Skeletal muscle tissue (tissue), 4 donors: ENCODE results near the gene GJC2. TPM values are rescaled to one million over a fixed set of nuclear protein-coding genes. Genes with fewer than 3 reads are reported as not detected.

ENCODE experiments used
- H3K27ac ChIP-seq: one replicate; pipeline ENCODE4 v1.7.0; 2013; ENCODE audit warnings: mild to moderate bottlenecking, low read depth, low read length, inconsistent platforms
- H3K27me3 ChIP-seq, 3 donors: one replicate each; pipeline ENCODE4 v1.7.0; 2013; ENCODE audit warnings: low read length in 3 of 3; ENCODE audit not compliant: control insufficient read depth in 3 of 3, insufficient read depth in 3 of 3
- H3K36me3 ChIP-seq, 3 donors: one replicate each; pipeline ENCODE4 v1.7.0; 2013; ENCODE audit warnings: low read length in 3 of 3; ENCODE audit not compliant: control insufficient read depth in 3 of 3, insufficient read depth in 3 of 3
- H3K4me1 ChIP-seq, 3 donors: one replicate each; pipeline ENCODE4 v1.7.0; 2013; ENCODE audit warnings: low read length in 3 of 3, mild to moderate bottlenecking in 3 of 3; ENCODE audit not compliant: control insufficient read depth in 3 of 3, insufficient read depth in 3 of 3
- H3K4me3 ChIP-seq, 3 donors: one replicate each; pipeline ENCODE4 v1.7.0; 2013; ENCODE audit warnings: low read length in 3 of 3
- H3K9ac ChIP-seq, 3 donors: one replicate each; pipeline ENCODE4 v1.7.0; 2013; ENCODE audit warnings: low read length in 3 of 3, mild to moderate bottlenecking in 3 of 3, moderate library complexity in 2 of 3, low read depth in 1 of 3
- H3K9me3 ChIP-seq, 3 donors: one replicate each; pipeline ENCODE4 v1.7.0; 2013; ENCODE audit warnings: low read length in 3 of 3; ENCODE audit not compliant: control insufficient read depth in 3 of 3
- total RNA-seq: library from RNA; depleted of rRNA; stranded (reverse); fragments of >200 nt; gene quantifications from one replicate; pipeline ENCODE4 v1.2.3, GENCODE V29; 2014
- donor health status: Osteomylitis.

The GJC2 gene
- total RNA-seq, 1 donor from 2014 or later, result 1.6 TPM

GRCh38 chr1:228131766-228132165 lies 18.0 kb upstream of the GJC2 start:
- peaks cover 4 to 5% (median 4%) of the 10 kb centered on the region in 3 donors for H3K4me1 ChIP-seq
- no peaks in the 10 kb centered on the region for H3K36me3 ChIP-seq
- H3K9me3 ChIP-seq, result no peaks in the 10 kb centered on the region
- H3K27me3 ChIP-seq, result peaks cover 0 to 4% (median 0%) of the 10 kb centered on the region in 3 donors
- no peak overlapping the region for H3K27ac ChIP-seq
- H3K9ac ChIP-seq, result no peak overlapping the region
- no peak overlapping the region for H3K4me3 ChIP-seq

GRCh38 chr1:228134591-228134990 lies 15.1 kb upstream of the GJC2 start:
- H3K9ac ChIP-seq, result no peak overlapping the region
- peaks cover 5 to 6% (median 6%) of the 10 kb centered on the region in 3 donors for H3K4me1 ChIP-seq
- peaks cover 0 to 4% (median 0%) of the 10 kb centered on the region in 3 donors for H3K27me3 ChIP-seq
- no peak overlapping the region for H3K27ac ChIP-seq
- no peaks in the 10 kb centered on the region for H3K36me3 ChIP-seq
- no peak overlapping the region for H3K4me3 ChIP-seq
- H3K9me3 ChIP-seq, result no peaks in the 10 kb centered on the region

- Histone ChIP-seq H3K27ac (no peak overlapping the region), H3K4me1 (peaks cover 14 to 22% (median 15%) of the 10 kb centered on the region in 3 donors), H3K27me3 (peaks cover 0 to 4% (median 0%) of the 10 kb centered on the region in 3 donors), H3K9me3 (no peaks in the 10 kb centered on the region), H3K4me3 (no peak overlapping the region), H3K36me3 (no peaks in the 10 kb centered on the region), H3K9ac (no peak overlapping the region)
These were observed 12.8 kb upstream of the GJC2 start for GRCh38 chr1:228136901-228137300.

- Histone ChIP-seq H3K4me1 (peaks cover 38 to 48% (median 40%) of the 10 kb centered on the region in 3 donors), H3K36me3 (no peaks in the 10 kb centered on the region), H3K9me3 (no peaks in the 10 kb centered on the region), H3K27ac (peak overlapping the region; percentile 96), H3K4me3 (peak overlapping the region; percentile 88 to 94 (median 94)), H3K9ac (peak overlapping the region; percentile 65 to 99 (median 95)), H3K27me3 (peaks cover 0 to 4% (median 0%) of the 10 kb centered on the region in 3 donors)
These were observed 10.3 kb upstream of the GJC2 start for GRCh38 chr1:228139406-228139930.

GRCh38 chr1:228139931-228140723 lies 9.6 kb upstream of the GJC2 start, which contains the start of gene GUK1:
Gene GUK1 (plus strand): TSS chr1:228140279. CDS start chr1:228140303, 24 bp downstream.
- Histone ChIP-seq H3K9me3 (no peaks in the 10 kb centered on the region), H3K27ac (peak within 1 kb of the TSS; percentile 96), H3K4me1 (peaks cover 38 to 51% (median 42%) of the 10 kb centered on the region in 3 donors), H3K4me3 (peak within 1 kb of the TSS; percentile 88 to 94 (median 94)), H3K36me3 (no peaks in the 10 kb centered on the region), H3K27me3 (no peaks in the 10 kb centered on the region), H3K9ac (peak within 1 kb of the TSS; percentile 92 to 99 (median 95))

- peak overlapping the region; percentile 88 to 94 (median 94) for H3K4me3 ChIP-seq
- no peaks in the 10 kb centered on the region for H3K9me3 ChIP-seq
- H3K27ac ChIP-seq, result peak overlapping the region; percentile 96
- peaks cover 38 to 54% (median 42%) of the 10 kb centered on the region in 3 donors for H3K4me1 ChIP-seq
- peak overlapping the region; percentile 92 to 99 (median 95) for H3K9ac ChIP-seq
- H3K27me3 ChIP-seq, result no peaks in the 10 kb centered on the region
- H3K36me3 ChIP-seq, result peaks cover 4 to 5% (median 5%) of the 10 kb centered on the region in 3 donors
These were observed 9.0 kb upstream of the GJC2 start for GRCh38 chr1:228140724-228141225.

GRCh38 chr1:228141226-228142044 lies 8.3 kb upstream of the GJC2 start:
- Histone ChIP-seq H3K4me3 (peak overlapping the region; percentile 88 to 94 (median 94)), H3K9me3 (no peaks in the 10 kb centered on the region), H3K36me3 (peaks cover 8 to 9% (median 9%) of the 10 kb centered on the region in 3 donors), H3K27me3 (no peaks in the 10 kb centered on the region), H3K4me1 (peaks cover 38 to 54% (median 42%) of the 10 kb centered on the region in 3 donors), H3K9ac (peak overlapping the region; percentile 92 to 99 (median 95)), H3K27ac (peak overlapping the region; percentile 96)

GRCh38 chr1:228142155-228142691 lies 7.5 kb upstream of the GJC2 start:
- Histone ChIP-seq H3K36me3 (peaks cover 16% of the 10 kb centered on the region in 3 donors), H3K27me3 (no peaks in the 10 kb centered on the region), H3K4me3 (peak overlapping the region; percentile 88 to 94 (median 94)), H3K9ac (peak overlapping the region; percentile 92 to 99 (median 95)), H3K4me1 (peaks cover 38 to 54% (median 42%) of the 10 kb centered on the region in 3 donors), H3K9me3 (no peaks in the 10 kb centered on the region), H3K27ac (peak overlapping the region; percentile 96)

- H3K9me3 ChIP-seq, result no peaks in the 10 kb centered on the region
- H3K4me3 ChIP-seq, result no peak overlapping the region
- H3K27ac ChIP-seq, result no peak overlapping the region
- peak overlapping the region in 2 of 3 donors; percentile 33 to 95 for H3K9ac ChIP-seq
- peaks cover 20 to 21% (median 20%) of the 10 kb centered on the region in 3 donors for H3K36me3 ChIP-seq
- peaks cover 38 to 54% (median 42%) of the 10 kb centered on the region in 3 donors for H3K4me1 ChIP-seq
- H3K27me3 ChIP-seq, result no peaks in the 10 kb centered on the region
These were observed 7.0 kb upstream of the GJC2 start for GRCh38 chr1:228142701-228143136.
